Endothelial cell of umbilical vein (primary cell): ENCODE results near the gene FATE1.

Experiments used
- FOS ChIP-seq: IDR thresholded peaks from 2 replicates; pipeline ENCODE4 v1.6.1; 2011; ENCODE audit warnings: mild to moderate bottlenecking, low read length, moderate library complexity, borderline replicate concordance; ENCODE audit not compliant: insufficient read depth
- GATA2 ChIP-seq: IDR thresholded peaks from 2 replicates; pipeline ENCODE4 v1.7.0; 2011; ENCODE audit warnings: low read depth, mild to moderate bottlenecking, moderate library complexity, mixed read lengths, low read length; ENCODE audit not compliant: insufficient read length, insufficient read depth
- MAX ChIP-seq: IDR thresholded peaks from 2 replicates; pipeline ENCODE4 v1.6.1; 2011; ENCODE audit not compliant: insufficient read depth, insufficient read length
- MYC ChIP-seq: IDR thresholded peaks from one replicate; pipeline ENCODE4 v1.6.1; 2011; ENCODE audit warnings: mild to moderate bottlenecking, low read depth, low read length
- POLR2A ChIP-seq: IDR thresholded peaks from 2 replicates; pipeline ENCODE4 v1.6.1; 2012; ENCODE audit warnings: low read depth, mild to moderate bottlenecking, control low read depth, low read length
- POLR2AphosphoS5 ChIP-seq: IDR thresholded peaks from 2 replicates; pipeline ENCODE4 v1.6.1; 2012; ENCODE audit warnings: low read depth, mild to moderate bottlenecking, control low read depth, low read length, moderate library complexity; ENCODE audit not compliant: insufficient read depth
- TF ChIP-seq, protein P1 (sequence below), 2 donors: IDR thresholded peaks; 1 replicate in 1 of 2; 2 replicates in 1 of 2; pipeline ENCODE4 v1.5.1; 2011; ENCODE audit warnings: low read length in 2 of 2, mild to moderate bottlenecking in 2 of 2, moderate library complexity in 2 of 2, control low read depth in 1 of 2, inconsistent platforms in 1 of 2, low read depth in 1 of 2; ENCODE audit not compliant: insufficient read depth in 1 of 2; ENCODE audit errors: extremely low read depth in 1 of 2

GRCh38 chrX:151734446-151734845 is 18.6 kb downstream of the FATE1 start, which contains the start of gene CNGA2:
- no peak for TF ChIP-seq POLR2AphosphoS5
- TF ChIP-seq POLR2A, result no peak
- TF ChIP-seq, protein P1, sequence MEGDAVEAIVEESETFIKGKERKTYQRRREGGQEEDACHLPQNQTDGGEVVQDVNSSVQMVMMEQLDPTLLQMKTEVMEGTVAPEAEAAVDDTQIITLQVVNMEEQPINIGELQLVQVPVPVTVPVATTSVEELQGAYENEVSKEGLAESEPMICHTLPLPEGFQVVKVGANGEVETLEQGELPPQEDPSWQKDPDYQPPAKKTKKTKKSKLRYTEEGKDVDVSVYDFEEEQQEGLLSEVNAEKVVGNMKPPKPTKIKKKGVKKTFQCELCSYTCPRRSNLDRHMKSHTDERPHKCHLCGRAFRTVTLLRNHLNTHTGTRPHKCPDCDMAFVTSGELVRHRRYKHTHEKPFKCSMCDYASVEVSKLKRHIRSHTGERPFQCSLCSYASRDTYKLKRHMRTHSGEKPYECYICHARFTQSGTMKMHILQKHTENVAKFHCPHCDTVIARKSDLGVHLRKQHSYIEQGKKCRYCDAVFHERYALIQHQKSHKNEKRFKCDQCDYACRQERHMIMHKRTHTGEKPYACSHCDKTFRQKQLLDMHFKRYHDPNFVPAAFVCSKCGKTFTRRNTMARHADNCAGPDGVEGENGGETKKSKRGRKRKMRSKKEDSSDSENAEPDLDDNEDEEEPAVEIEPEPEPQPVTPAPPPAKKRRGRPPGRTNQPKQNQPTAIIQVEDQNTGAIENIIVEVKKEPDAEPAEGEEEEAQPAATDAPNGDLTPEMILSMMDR (IDR thresholded peaks at IDR 0.05; ENCODE audit: extremely low read depth in 1 of 2, insufficient read depth in 1 of 2, low read depth in 1 of 2, low read length in 2 of 2), result no peak
- no peak for TF ChIP-seq MAX
- TF ChIP-seq GATA2, result no peak
- TF ChIP-seq FOS, result no peak
- TF ChIP-seq MYC, result no peak
